ENCODE results near the gene CORT. TPM values are rescaled to one million over a fixed set of nuclear protein-coding genes. Genes with fewer than 3 reads are reported as not detected.

CORT gene
- polyA plus RNA-seq, 2 of the 4 experiments (the other 2 are of a cell fraction) = 0.10 to 0.30 TPM

DNA sequence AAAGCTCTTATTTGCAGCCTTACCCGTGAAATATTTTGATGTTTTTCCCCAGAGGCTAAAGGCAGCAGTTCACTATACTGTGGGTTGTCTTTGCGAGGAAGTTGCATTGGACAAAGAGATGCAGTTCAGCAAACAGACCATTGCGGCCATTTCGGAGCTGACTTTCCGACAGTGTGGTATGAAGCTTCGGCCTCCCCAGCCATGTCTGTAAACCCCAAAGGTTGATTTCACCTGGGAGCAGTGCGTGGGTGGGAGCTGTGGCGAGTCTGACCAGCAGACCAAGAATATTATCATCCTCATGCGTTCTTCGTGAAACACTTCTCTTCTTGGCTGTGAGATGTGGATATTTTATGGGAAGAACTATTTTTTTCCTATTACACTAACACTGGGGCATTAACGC, 16.0 kb upstream of the CORT start:
- TF ChIP-seq RFX5 (IDR thresholded peaks at IDR 0.05) (no peak), CBX2 (IDR thresholded peaks at IDR 0.05; ENCODE audit: borderline replicate concordance, low read depth) (no peak), NR3C1 (IDR thresholded peaks at IDR 0.05) (no peak), KDM5A (IDR thresholded peaks at IDR 0.05) (no peak), ZC3H11A (IDR thresholded peaks at IDR 0.05) (no peak), NPAS2 (CRISPR knock-in tag; IDR thresholded peaks at IDR 0.05; ENCODE audit: borderline replicate concordance) (no peak), FOSL2 (IDR thresholded peaks at IDR 0.05) (no peak), FOSL2 (CRISPR knock-in tag; IDR thresholded peaks at IDR 0.05) (no peak)
- TF ChIP-seq, protein P1, sequence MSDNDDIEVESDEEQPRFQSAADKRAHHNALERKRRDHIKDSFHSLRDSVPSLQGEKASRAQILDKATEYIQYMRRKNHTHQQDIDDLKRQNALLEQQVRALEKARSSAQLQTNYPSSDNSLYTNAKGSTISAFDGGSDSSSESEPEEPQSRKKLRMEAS (IDR thresholded peaks at IDR 0.05) = no peak
- Histone ChIP-seq H3K4me2 (no peak overlapping the region), H3K4me1 (peaks cover 8% of the 10 kb centered on the region; the same call in 2 of the 3 replicates), H3K4me3 (no peak overlapping the region), H3K27ac (no peak overlapping the region), H3K9me3 (no peaks in the 10 kb centered on the region)
- ChIA-PET CTCF (interaction anchor here (1.0 to 6.6 kb wide), 4 partner anchors 9 to 225 kb away, joined by 3 to 63 read pairs (median 31); no protein-coding TSS in a partner anchor), POLR2A (no interaction called here)
- DNase-seq (ENCODE audit: low read depth in 1 of 2, low spot score in 1 of 2) (no peak), ATAC-seq (no peak), FAIRE-seq (no peak)
- 94% methylated on average over 11 of the region's 11 CpGs for WGBS (ENCODE audit: missing lambda C conversion rate)

DNA sequence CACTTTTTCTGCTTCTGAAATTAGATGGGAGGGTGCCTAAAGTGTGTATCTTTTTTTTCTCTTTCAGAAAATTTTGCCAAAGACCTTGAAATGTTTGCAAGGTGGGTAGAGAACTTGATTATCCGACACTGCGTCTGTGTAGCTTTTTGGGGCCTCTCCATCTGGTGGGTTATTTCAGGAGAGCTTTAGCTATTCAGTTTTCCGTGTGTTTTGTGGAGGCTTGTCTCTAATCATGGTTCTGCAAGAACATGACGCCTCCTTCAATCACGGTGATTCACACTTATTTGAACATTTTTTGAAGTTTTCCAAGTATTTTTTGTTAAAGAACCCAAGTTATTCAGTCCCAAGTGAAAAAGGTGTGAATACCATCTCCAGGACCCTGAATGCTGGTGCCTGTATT, 15.2 kb upstream of the CORT start:
- Histone ChIP-seq H3K27ac (no peak overlapping the region), H3K9me3 (no peaks in the 10 kb centered on the region), H3K4me2 (no peak overlapping the region), H3K4me3 (no peak overlapping the region), H3K4me1 (peaks cover 8% of the 10 kb centered on the region; the same call in 2 of the 3 replicates)
- TF ChIP-seq ZFP36 (IDR thresholded peaks at IDR 0.05; ENCODE audit: borderline replicate concordance, partially characterized antibody) (no peak), MYC (IDR thresholded peaks at IDR 0.05; ENCODE audit: borderline replicate concordance, low read length) (no peak), CBX2 (IDR thresholded peaks at IDR 0.05; ENCODE audit: borderline replicate concordance, low read depth) (no peak), CHD2 (IDR thresholded peaks at IDR 0.05; ENCODE audit: low read length, partially characterized antibody) (no peak), TFCP2L1 (CRISPR knock-in tag; IDR thresholded peaks at IDR 0.05) (no peak), CEBPB (IDR thresholded peaks at IDR 0.05) (no peak), MAZ (IDR thresholded peaks at IDR 0.05; ENCODE audit: borderline replicate concordance, low read depth, low read length) (no peak), RCOR1 (IDR thresholded peaks at IDR 0.05; ENCODE audit: low read depth, low read length) (no peak), KDM5A (IDR thresholded peaks at IDR 0.05) (no peak)
- TF ChIP-seq, protein P2, sequence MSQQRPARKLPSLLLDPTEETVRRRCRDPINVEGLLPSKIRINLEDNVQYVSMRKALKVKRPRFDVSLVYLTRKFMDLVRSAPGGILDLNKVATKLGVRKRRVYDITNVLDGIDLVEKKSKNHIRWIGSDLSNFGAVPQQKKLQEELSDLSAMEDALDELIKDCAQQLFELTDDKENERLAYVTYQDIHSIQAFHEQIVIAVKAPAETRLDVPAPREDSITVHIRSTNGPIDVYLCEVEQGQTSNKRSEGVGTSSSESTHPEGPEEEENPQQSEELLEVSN (IDR thresholded peaks at IDR 0.05; ENCODE audit: borderline replicate concordance, low read depth) = no peak
- TF ChIP-seq, protein P3, sequence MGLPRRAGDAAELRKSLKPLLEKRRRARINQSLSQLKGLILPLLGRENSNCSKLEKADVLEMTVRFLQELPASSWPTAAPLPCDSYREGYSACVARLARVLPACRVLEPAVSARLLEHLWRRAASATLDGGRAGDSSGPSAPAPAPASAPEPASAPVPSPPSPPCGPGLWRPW (IDR thresholded peaks at IDR 0.05) = no peak
- TF ChIP-seq, protein P4, sequence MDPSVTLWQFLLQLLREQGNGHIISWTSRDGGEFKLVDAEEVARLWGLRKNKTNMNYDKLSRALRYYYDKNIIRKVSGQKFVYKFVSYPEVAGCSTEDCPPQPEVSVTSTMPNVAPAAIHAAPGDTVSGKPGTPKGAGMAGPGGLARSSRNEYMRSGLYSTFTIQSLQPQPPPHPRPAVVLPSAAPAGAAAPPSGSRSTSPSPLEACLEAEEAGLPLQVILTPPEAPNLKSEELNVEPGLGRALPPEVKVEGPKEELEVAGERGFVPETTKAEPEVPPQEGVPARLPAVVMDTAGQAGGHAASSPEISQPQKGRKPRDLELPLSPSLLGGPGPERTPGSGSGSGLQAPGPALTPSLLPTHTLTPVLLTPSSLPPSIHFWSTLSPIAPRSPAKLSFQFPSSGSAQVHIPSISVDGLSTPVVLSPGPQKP (IDR thresholded peaks at IDR 0.05; ENCODE audit: low read depth, low read length) = no peak
- TF ChIP-seq, protein P5, sequence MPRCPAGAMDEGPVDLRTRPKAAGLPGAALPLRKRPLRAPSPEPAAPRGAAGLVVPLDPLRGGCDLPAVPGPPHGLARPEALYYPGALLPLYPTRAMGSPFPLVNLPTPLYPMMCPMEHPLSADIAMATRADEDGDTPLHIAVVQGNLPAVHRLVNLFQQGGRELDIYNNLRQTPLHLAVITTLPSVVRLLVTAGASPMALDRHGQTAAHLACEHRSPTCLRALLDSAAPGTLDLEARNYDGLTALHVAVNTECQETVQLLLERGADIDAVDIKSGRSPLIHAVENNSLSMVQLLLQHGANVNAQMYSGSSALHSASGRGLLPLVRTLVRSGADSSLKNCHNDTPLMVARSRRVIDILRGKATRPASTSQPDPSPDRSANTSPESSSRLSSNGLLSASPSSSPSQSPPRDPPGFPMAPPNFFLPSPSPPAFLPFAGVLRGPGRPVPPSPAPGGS (IDR thresholded peaks at IDR 0.05) = no peak
- FAIRE-seq (no peak), DNase-seq (ENCODE audit: low read depth in 1 of 2, low spot score in 1 of 2) (no peak), ATAC-seq (no peak)
- POLR2A ChIA-PET = no interaction called here
- CTCF ChIA-PET = interaction anchor here (1.0 to 6.6 kb wide), 3 partner anchors 57 to 225 kb away, joined by 3 to 63 read pairs (median 5); no protein-coding TSS in a partner anchor
- 95% methylated on average over 5 of the region's 5 CpGs for WGBS (ENCODE audit: missing lambda C conversion rate)

DNA sequence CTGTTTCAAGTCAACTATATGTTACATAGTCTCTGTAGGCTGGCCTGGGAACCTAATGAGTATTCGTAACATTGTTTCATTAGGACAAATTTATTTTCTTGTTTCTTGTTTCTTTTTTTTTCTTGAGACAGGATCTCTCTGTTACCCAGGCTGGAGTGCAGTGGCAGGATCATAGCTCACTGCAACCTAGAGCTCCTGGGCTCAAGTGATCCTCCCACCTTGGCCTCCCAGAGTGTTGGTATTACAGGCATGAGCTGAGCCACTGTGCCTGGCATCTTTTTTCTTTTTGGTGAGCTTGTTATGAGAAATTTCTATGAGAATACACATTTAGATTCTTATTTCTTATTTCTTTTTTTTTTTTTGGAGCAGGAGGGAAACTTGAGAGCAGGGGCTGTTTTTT, 12.8 kb upstream of the CORT start:
- CTCF ChIA-PET = interaction anchor here (1.2 to 2.1 kb wide), 3 partner anchors 50 to 60 kb away, joined by 3 to 6 read pairs (median 4); no protein-coding TSS in a partner anchor
- WGBS (ENCODE audit: missing lambda C conversion rate) = 75% methylated on average over 1 of the region's 1 CpG
- POLR2A ChIA-PET = no interaction called here

More for the DNA sequence above, 12.8 kb upstream of the CORT start:
- Histone ChIP-seq H3K9me3 (no peaks in the 10 kb centered on the region), H3K4me2 (no peak overlapping the region), H3K4me3 (no peak overlapping the region), H3K27ac (peak overlapping the region in 1 of 2 experiments; percentile 28; a peak in 1 of 6 replicates), H3K4me1 (no peaks in the 10 kb centered on the region; the same call in 2 of the 3 replicates)
- FAIRE-seq (no peak), DNase-seq (ENCODE audit: low read depth in 1 of 2, low spot score in 1 of 2) (no peak), ATAC-seq (no peak)
- TF ChIP-seq FOSL2 (IDR thresholded peaks at IDR 0.05) = no peak
- TF ChIP-seq FOSL2 (CRISPR knock-in tag; IDR thresholded peaks at IDR 0.05) = no peak

Data from A549 (cell line).